ENCODE results near the gene OPCML.

The OPCML gene

DNA sequence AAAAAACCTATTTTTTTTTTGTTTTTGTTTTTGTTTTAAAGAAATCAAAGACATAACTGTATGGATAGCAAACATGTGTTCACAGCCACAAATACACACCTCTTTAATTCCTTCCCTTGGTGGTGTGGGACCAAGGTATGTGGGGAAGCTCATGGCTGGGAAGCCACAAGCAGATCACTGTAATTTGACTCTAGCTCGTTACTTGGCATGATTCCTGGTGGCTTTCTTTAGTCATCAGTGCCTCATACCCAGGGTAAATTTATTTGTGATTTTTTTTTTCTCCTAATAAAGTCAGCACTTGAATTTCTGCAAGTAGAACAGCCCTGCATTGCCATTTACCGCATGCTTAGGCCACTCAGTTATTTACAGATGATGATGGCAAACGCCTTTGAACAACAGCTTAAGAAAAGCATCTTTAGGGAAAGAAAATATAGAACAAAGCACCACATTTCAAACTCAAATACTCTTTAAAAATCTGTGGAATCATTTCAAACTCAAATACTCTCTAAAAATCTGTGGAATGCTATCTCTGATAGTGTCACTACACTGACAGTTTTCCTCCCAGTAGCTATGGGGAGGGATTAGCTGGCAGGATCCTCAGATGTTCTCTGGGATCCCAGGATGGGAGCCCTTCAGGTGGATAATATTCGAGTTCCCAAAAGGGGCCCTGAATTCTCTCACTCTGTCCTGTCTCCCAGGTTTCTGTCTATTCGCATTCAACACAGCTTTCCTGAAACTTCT is 687.2 kb downstream of the OPCML start:
- H3K27me3 Mint-ChIP-seq (ENCODE audit: low read depth) = no peaks in the 10 kb centered on the region
- H3K27ac Mint-ChIP-seq = no peak overlapping the region
- H3K36me3 Mint-ChIP-seq (ENCODE audit: low read depth) = no peaks in the 10 kb centered on the region
- H3K4me1 Mint-ChIP-seq (ENCODE audit: low read depth) = no peaks in the 10 kb centered on the region
- H3K4me3 Mint-ChIP-seq = no peak overlapping the region
- H3K9me3 Mint-ChIP-seq = no peaks in the 10 kb centered on the region

GRCh38 chr11:132840660-132841059 is 691.6 kb downstream of the OPCML start:
- Mint-ChIP-seq H3K4me3 (no peak overlapping the region), H3K9me3 (peaks cover 6% of the 10 kb centered on the region), H3K4me1 (ENCODE audit: low read depth) (no peaks in the 10 kb centered on the region), H3K27me3 (ENCODE audit: low read depth) (no peaks in the 10 kb centered on the region), H3K36me3 (ENCODE audit: low read depth) (no peaks in the 10 kb centered on the region), H3K27ac (no peak overlapping the region)

- H3K36me3 Mint-ChIP-seq (ENCODE audit: low read depth) = no peaks in the 10 kb centered on the region
- no peaks in the 10 kb centered on the region for H3K27me3 Mint-ChIP-seq (ENCODE audit: low read depth)
- H3K4me3 Mint-ChIP-seq = no peak overlapping the region
- H3K9me3 Mint-ChIP-seq = peaks cover 6% of the 10 kb centered on the region
- H3K4me1 Mint-ChIP-seq (ENCODE audit: low read depth) = no peaks in the 10 kb centered on the region
- no peak overlapping the region for H3K27ac Mint-ChIP-seq
These were observed 692.1 kb downstream of the OPCML start for GRCh38 chr11:132840191-132840590.

DNA sequence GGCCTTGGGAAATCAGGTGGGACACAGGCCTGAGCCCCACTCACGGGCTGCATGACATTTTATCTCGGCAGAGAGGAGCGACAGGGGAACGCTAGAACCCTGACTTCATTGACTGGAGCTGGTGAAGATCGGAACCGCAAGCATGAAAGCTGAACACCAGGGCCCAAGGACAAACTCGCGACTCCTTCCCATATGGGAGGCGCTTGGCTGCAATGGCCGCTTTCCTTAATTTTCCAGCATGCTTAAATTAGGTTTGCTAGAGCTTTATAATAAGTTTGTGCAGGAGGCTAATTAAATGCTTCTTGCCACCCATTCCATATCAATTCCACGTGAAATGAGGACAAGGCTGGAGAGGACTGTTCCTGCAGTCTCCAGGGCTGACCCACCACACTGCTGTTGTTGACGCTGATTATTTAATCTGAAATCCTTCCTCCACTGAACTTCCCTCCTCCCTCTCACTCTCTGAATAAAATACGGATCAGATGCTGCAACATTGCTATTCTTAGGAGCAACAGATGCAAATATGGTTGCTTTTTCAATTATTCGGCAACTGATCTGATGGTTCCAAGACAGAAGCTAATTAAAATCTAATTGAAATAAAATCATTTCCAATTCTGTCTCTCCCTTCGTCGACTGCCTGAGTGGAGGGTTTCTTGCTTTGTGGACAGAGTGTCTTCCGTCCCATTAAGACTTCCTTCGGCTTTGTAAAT is 692.9 kb downstream of the OPCML start:
- no peak overlapping the region for H3K4me3 Mint-ChIP-seq
- no peak overlapping the region for H3K27ac Mint-ChIP-seq
- H3K4me1 Mint-ChIP-seq (ENCODE audit: low read depth) = no peaks in the 10 kb centered on the region
- H3K27me3 Mint-ChIP-seq (ENCODE audit: low read depth) = no peaks in the 10 kb centered on the region
- no peaks in the 10 kb centered on the region for H3K36me3 Mint-ChIP-seq (ENCODE audit: low read depth)
- H3K9me3 Mint-ChIP-seq = peaks cover 6% of the 10 kb centered on the region

DNA sequence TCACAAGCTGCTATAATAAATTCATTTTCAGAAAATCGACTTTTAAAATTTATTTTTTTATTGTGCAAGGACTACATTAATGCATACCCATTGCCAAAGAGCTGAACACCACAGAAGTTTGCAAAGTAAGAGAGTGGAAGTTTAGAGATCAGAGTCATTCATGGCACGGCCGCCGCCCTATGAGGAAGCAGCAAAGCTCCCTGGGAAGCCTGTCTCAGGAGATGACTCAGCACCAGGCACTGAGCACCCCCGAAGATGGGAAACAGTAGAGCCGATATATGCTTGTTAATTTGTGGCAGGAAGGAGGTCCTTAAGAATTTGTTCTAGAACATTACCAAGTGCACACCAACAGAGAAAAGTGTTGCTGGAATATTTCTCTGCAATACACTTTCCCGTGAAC is 693.7 kb downstream of the OPCML start:
- Mint-ChIP-seq H3K36me3 (ENCODE audit: low read depth) (no peaks in the 10 kb centered on the region), H3K9me3 (peaks cover 6% of the 10 kb centered on the region), H3K27ac (no peak overlapping the region), H3K4me1 (ENCODE audit: low read depth) (no peaks in the 10 kb centered on the region), H3K4me3 (no peak overlapping the region), H3K27me3 (ENCODE audit: low read depth) (no peaks in the 10 kb centered on the region)

GRCh38 chr11:132831272-132831671 is 701.0 kb downstream of the OPCML start:
- no peaks in the 10 kb centered on the region for H3K4me1 Mint-ChIP-seq (ENCODE audit: low read depth)
- H3K4me3 Mint-ChIP-seq = no peak overlapping the region
- H3K27me3 Mint-ChIP-seq (ENCODE audit: low read depth) = no peaks in the 10 kb centered on the region
- H3K9me3 Mint-ChIP-seq = peaks cover under 1% of the 10 kb centered on the region
- H3K36me3 Mint-ChIP-seq (ENCODE audit: low read depth) = no peaks in the 10 kb centered on the region
- H3K27ac Mint-ChIP-seq = no peak overlapping the region

DNA sequence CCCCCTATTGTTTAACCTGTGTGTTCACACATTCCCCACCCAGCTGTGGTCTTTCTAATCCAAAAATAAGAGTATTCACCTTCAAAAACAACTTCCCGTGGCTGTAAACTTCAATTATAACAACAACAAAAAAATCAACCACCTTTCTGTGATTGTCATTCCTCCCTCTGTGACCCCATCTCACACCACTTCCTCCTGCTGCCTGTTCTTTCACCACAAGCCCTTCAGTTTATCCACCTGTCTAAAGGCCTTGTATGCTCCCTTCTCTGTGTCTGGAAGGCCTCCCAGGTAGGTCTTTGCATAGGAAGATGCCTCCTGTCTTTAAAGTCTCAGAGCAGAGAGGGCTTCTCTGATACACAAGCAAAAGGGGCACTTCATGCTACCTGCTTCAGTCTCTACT is 707.7 kb downstream of the OPCML start:
- Mint-ChIP-seq H3K4me1 (ENCODE audit: low read depth) (no peaks in the 10 kb centered on the region), H3K36me3 (ENCODE audit: low read depth) (no peaks in the 10 kb centered on the region), H3K9me3 (no peaks in the 10 kb centered on the region), H3K27me3 (ENCODE audit: low read depth) (no peaks in the 10 kb centered on the region), H3K4me3 (no peak overlapping the region), H3K27ac (no peak overlapping the region)

DNA sequence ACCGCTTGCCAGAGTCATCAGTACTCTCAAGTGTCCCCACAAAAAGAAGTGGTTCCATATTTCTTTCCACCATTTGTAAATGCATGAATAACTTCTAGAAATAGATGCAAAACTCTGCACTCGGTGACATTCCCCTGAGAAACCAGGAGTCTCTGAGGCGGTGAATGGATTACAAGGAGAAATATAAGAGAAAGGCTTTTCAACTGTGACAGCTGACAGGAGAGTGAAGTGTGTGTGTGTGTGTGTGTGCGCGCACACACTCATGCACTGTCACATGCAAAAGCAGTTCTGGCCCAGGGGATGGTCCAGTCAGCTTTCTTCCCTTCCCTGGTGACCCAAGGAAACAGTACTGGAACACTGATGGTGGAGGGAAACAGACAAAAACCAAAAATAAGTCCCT is 710.0 kb downstream of the OPCML start:
- no peaks in the 10 kb centered on the region for H3K27me3 Mint-ChIP-seq (ENCODE audit: low read depth)
- no peaks in the 10 kb centered on the region for H3K9me3 Mint-ChIP-seq
- H3K4me3 Mint-ChIP-seq = no peak overlapping the region
- H3K4me1 Mint-ChIP-seq (ENCODE audit: low read depth) = no peaks in the 10 kb centered on the region
- H3K27ac Mint-ChIP-seq = no peak overlapping the region
- no peaks in the 10 kb centered on the region for H3K36me3 Mint-ChIP-seq (ENCODE audit: low read depth)

GRCh38 chr11:132821499-132821898 is 710.8 kb downstream of the OPCML start:
- H3K27me3 Mint-ChIP-seq (ENCODE audit: low read depth) = no peaks in the 10 kb centered on the region
- H3K36me3 Mint-ChIP-seq (ENCODE audit: low read depth) = no peaks in the 10 kb centered on the region
- no peaks in the 10 kb centered on the region for H3K9me3 Mint-ChIP-seq
- H3K4me1 Mint-ChIP-seq (ENCODE audit: low read depth) = no peaks in the 10 kb centered on the region
- H3K27ac Mint-ChIP-seq = no peak overlapping the region
- no peak overlapping the region for H3K4me3 Mint-ChIP-seq

DNA sequence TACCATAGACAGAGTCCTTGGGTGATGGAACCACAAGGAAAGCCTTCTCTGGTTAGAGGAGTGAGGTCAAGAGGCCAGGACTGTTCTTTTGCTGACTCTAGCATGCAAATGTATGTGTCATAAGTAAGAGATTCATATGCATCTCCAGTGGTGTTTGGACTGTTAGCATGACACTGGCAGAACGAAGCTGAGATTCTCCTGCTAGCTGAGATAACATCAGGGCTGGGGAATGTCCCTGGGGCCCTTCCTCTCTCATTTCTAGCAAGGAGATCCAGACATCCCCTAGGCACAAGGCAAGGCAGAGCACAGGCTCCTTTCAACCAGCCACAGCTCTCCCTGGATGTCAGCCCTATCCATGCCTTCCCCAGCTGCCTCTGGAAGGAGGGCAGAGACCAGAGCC is 711.3 kb downstream of the OPCML start:
- H3K36me3 Mint-ChIP-seq (ENCODE audit: low read depth) = no peaks in the 10 kb centered on the region
- H3K27me3 Mint-ChIP-seq (ENCODE audit: low read depth) = no peaks in the 10 kb centered on the region
- H3K27ac Mint-ChIP-seq = no peak overlapping the region

DNA sequence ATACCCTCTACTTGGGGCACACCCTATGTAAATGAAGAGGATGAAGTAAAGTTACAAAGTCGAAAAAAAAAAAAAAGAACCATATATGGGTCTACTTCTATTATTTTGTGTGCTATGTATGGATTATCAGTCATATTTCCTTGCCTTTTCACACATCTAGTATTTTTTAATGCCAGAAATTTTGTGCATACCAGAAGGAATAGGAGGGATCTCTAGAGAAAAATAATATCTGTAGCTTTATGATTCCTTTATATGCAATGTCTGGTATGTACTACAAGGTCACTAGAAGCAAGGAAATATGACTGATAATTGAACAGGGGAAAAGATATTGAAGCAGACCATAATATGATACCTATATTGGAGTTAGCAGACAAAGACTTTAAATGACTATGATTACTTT is 713.4 kb downstream of the OPCML start:
- Mint-ChIP-seq H3K36me3 (ENCODE audit: low read depth) (no peaks in the 10 kb centered on the region), H3K27me3 (ENCODE audit: low read depth) (no peaks in the 10 kb centered on the region), H3K4me1 (ENCODE audit: low read depth) (no peaks in the 10 kb centered on the region), H3K9me3 (no peaks in the 10 kb centered on the region), H3K27ac (no peak overlapping the region), H3K4me3 (no peak overlapping the region)

More for the DNA sequence above, 711.3 kb downstream of the OPCML start:
- Mint-ChIP-seq H3K9me3 (no peaks in the 10 kb centered on the region), H3K4me3 (no peak overlapping the region), H3K4me1 (ENCODE audit: low read depth) (no peaks in the 10 kb centered on the region)

GRCh38 chr11:132817387-132817786 is 714.9 kb downstream of the OPCML start:
- H3K27me3 Mint-ChIP-seq (ENCODE audit: low read depth) = no peaks in the 10 kb centered on the region
- no peaks in the 10 kb centered on the region for H3K9me3 Mint-ChIP-seq
- H3K4me3 Mint-ChIP-seq = no peak overlapping the region
- no peaks in the 10 kb centered on the region for H3K36me3 Mint-ChIP-seq (ENCODE audit: low read depth)
- H3K4me1 Mint-ChIP-seq (ENCODE audit: low read depth) = no peaks in the 10 kb centered on the region
- no peak overlapping the region for H3K27ac Mint-ChIP-seq

DNA sequence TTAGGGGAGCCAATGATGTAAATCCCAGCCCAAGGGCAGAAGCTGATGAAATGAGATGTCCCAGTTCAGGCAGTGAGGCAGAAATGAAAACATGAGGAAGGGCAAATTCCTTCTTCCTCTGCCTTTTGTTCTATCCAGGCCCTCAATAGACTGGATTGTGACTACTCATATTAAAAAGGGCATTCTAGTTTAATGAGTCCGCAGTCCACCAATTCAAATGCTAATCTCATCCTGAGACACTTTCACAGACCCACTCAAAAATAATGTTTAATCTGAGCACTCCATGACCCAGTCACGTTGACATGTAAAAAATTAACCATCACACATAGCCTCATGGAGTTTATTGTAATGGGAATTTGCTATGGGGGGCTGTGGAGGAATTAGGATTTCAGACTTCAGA is 717.9 kb downstream of the OPCML start:
- H3K4me3 Mint-ChIP-seq = no peak overlapping the region
- H3K9me3 Mint-ChIP-seq = peaks cover 4% of the 10 kb centered on the region
- no peaks in the 10 kb centered on the region for H3K27me3 Mint-ChIP-seq (ENCODE audit: low read depth)
- H3K36me3 Mint-ChIP-seq (ENCODE audit: low read depth) = no peaks in the 10 kb centered on the region
- no peak overlapping the region for H3K27ac Mint-ChIP-seq
- no peaks in the 10 kb centered on the region for H3K4me1 Mint-ChIP-seq (ENCODE audit: low read depth)

GRCh38 chr11:132811649-132812048 is 720.7 kb downstream of the OPCML start:
- peaks cover 4% of the 10 kb centered on the region for H3K9me3 Mint-ChIP-seq
- no peaks in the 10 kb centered on the region for H3K27me3 Mint-ChIP-seq (ENCODE audit: low read depth)
- no peaks in the 10 kb centered on the region for H3K36me3 Mint-ChIP-seq (ENCODE audit: low read depth)
- no peak overlapping the region for H3K4me3 Mint-ChIP-seq
- H3K4me1 Mint-ChIP-seq (ENCODE audit: low read depth) = no peaks in the 10 kb centered on the region
- no peak overlapping the region for H3K27ac Mint-ChIP-seq

DNA sequence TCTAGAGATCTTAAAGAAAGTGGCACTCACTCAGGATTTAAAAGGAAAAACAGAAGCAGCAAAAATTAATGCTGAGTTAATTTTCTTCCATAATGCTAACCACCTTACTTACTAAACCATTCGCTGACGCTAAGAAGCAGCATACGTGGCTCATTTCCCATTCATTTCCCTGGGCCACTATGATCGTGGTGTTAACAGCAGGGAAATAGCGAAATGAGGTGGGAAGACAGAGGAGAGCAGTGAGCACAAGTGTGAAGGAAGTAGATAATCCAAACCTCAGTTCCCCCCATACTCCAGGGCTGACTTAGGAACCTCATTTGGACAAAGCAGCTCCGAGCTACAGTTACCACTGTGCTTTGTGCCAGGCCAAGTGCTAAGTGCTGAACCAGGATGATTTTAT is 723.2 kb downstream of the OPCML start:
- Mint-ChIP-seq H3K4me1 (ENCODE audit: low read depth) (no peaks in the 10 kb centered on the region), H3K9me3 (peaks cover 7% of the 10 kb centered on the region), H3K36me3 (ENCODE audit: low read depth) (no peaks in the 10 kb centered on the region), H3K27ac (no peak overlapping the region), H3K27me3 (ENCODE audit: low read depth) (no peaks in the 10 kb centered on the region), H3K4me3 (no peak overlapping the region)

Measured in T-helper 1 cell treated with Interleukin-12 subunit alpha and Interleukin-12 subunit beta and Interleukin-4 antibody, amounts not matched to agents 30 μg/mL and 1 μg/mL, for 36 hours (primary cell).